Vagina (tissue), 2 donors: ENCODE results near the gene SIRPD. TPM values are rescaled to one million over a fixed set of nuclear protein-coding genes. Genes with fewer than 3 reads are reported as not detected.
A peak's percentile ranks its signal among the peaks of the same experiment; 100 is the strongest.

ENCODE experiments used
- DNase-seq, 2 donors: peaks; one replicate each; pipeline ENCODE4 v3.0.0-alpha.2; 2017; ENCODE audit errors: extremely low spot score in 2 of 2
- H3K27ac ChIP-seq: fragments of 200-600 bp; sonication (generic); one replicate; pipeline ENCODE4 v1.5.1; 2019
- H3K27me3 ChIP-seq: fragments of 200-600 bp; sonication (generic); one replicate; pipeline ENCODE4 v1.5.1; 2019
- H3K36me3 ChIP-seq, 2 donors: fragments of 200-600 bp; sonication (generic); one replicate each; pipeline ENCODE4 v1.5.1; 2017 to 2019
- H3K4me1 ChIP-seq: fragments of 200-600 bp; sonication (generic); one replicate; pipeline ENCODE4 v1.5.1; 2019
- H3K4me3 ChIP-seq, 2 donors: fragments of 200-600 bp; sonication (generic); 1 replicate in 1 of 2; 2 replicates in 1 of 2; pipeline ENCODE4 v1.5.1; 2016 to 2019
- H3K9me3 ChIP-seq: fragments of 200-600 bp; sonication (generic); one replicate; pipeline ENCODE4 v1.5.1; 2019
- CTCF ChIP-seq, 3 experiments: fragments of 450-650 bp in 2 of 3; fragments of 200-600 bp in 1 of 3; sonication (generic) in 1 of 3; IDR thresholded peaks; one replicate each; pipeline ENCODE4 v1.5.1; 2017 to 2019; ENCODE audit warnings: antibody characterized with exemption in 3 of 3, mild to moderate bottlenecking in 2 of 3, moderate library complexity in 2 of 3
- POLR2A ChIP-seq, 2 donors: fragments of 450-650 bp; IDR thresholded peaks; one replicate each; pipeline ENCODE4 v1.6.1; 2017; ENCODE audit warnings: antibody characterized with exemption in 2 of 2, mild to moderate bottlenecking in 2 of 2, moderate library complexity in 2 of 2
- POLR2AphosphoS5 ChIP-seq, 2 donors: sonication (generic); formaldehyde crosslinking; IDR thresholded peaks; one replicate each; pipeline ENCODE4 v1.9.0; 2017; ENCODE audit warnings: antibody characterized with exemption in 2 of 2, mild to moderate bottlenecking in 2 of 2, low read depth in 1 of 2; ENCODE audit not compliant: insufficient read depth in 1 of 2
- intact Hi-C: fragments of 100-400 bp; cut with DNase I; formaldehyde crosslinking; loops from one replicate; pipeline ENCODE4 v1.15.1; 2023
- small RNA-seq: library from RNA; depleted of rRNA; stranded (forward); fragments of <200 nt; gene quantifications from one replicate; pipeline ENCODE3, GENCODE V24; 2016
- total RNA-seq: library from RNA; depleted of rRNA; stranded (reverse); fragments of >200 nt; gene quantifications from one replicate; pipeline ENCODE4 v1.2.3, GENCODE V29; 2016

The SIRPD gene
- total RNA-seq, 1 donor from 2014 or later, result not detected

GRCh38 chr20:1489325-1489724 is 68.2 kb downstream of the SIRPD start:
- intact Hi-C loops, result no loop called here
- TF ChIP-seq CTCF (IDR thresholded peaks at IDR 0.05) (no peak), POLR2A (IDR thresholded peaks at IDR 0.05) (no peak), POLR2AphosphoS5 (IDR thresholded peaks at IDR 0.05; ENCODE audit: insufficient read depth in 1 of 2, low read depth in 1 of 2) (no peak)
- H3K36me3 ChIP-seq, result no peaks in the 10 kb centered on the region
- H3K4me3 ChIP-seq, result no peak overlapping the region
- peaks cover 21% of the 10 kb centered on the region for H3K4me1 ChIP-seq
- no peak for DNase-seq
- no peaks in the 10 kb centered on the region for H3K9me3 ChIP-seq
- peak overlapping the region; percentile 54 for H3K27ac ChIP-seq
- no peaks in the 10 kb centered on the region for H3K27me3 ChIP-seq

DNA sequence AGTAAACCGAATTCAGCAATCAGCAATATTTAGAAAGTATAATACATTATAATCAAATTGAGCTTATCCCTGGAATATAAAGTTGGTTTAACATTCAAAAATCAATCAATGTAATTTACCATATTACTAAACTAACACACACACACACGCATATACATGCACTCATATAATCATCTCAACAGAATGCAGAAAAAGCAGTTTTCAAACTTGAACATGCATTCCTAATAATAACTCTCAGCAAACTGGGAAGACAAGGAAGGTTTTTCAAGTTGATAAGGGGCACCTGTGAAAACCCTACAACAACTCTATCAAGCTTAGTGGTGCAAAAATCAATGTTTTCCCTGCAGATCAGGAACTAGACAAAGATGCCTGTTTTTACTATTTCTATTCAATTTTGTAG is 70.9 kb downstream of the SIRPD start:
- DNase-seq, result no peak
- TF ChIP-seq CTCF (IDR thresholded peaks at IDR 0.05), result no peak
- TF ChIP-seq POLR2AphosphoS5 (IDR thresholded peaks at IDR 0.05; ENCODE audit: insufficient read depth in 1 of 2, low read depth in 1 of 2), result no peak
- TF ChIP-seq POLR2A (IDR thresholded peaks at IDR 0.05), result no peak
- no peaks in the 10 kb centered on the region for H3K36me3 ChIP-seq
- no peaks in the 10 kb centered on the region for H3K27me3 ChIP-seq
- H3K27ac ChIP-seq, result no peak overlapping the region
- no peaks in the 10 kb centered on the region for H3K9me3 ChIP-seq
- H3K4me3 ChIP-seq, result no peak overlapping the region
- intact Hi-C loops, result no loop called here
- peaks cover 21% of the 10 kb centered on the region for H3K4me1 ChIP-seq

GRCh38 chr20:1484438-1485116 is 72.9 kb downstream of the SIRPD start:
- intact Hi-C loops, result no loop called here
- Histone ChIP-seq H3K9me3 (no peaks in the 10 kb centered on the region), H3K4me1 (peaks cover 4% of the 10 kb centered on the region), H3K27ac (no peak overlapping the region), H3K36me3 (no peaks in the 10 kb centered on the region), H3K4me3 (no peak overlapping the region), H3K27me3 (no peaks in the 10 kb centered on the region)
- TF ChIP-seq POLR2AphosphoS5 (IDR thresholded peaks at IDR 0.05; ENCODE audit: insufficient read depth in 1 of 2, low read depth in 1 of 2), result no peak
- TF ChIP-seq POLR2A (IDR thresholded peaks at IDR 0.05), result no peak
- TF ChIP-seq CTCF (IDR thresholded peaks at IDR 0.05), result no peak
- no peak for DNase-seq

Small RNAs within 50 kb of the gene (small RNA-seq; reads per million reads assigned to genes)
- gene RNU6-917P, result not detected

Other genes with a start within 250 kb of the SIRPD start
- 43.5 TPM for gene SDCBP2, start 228.6 kb downstream of the SIRPD start, total RNA-seq
- 212 TPM for gene FKBP1A, start 164.7 kb downstream of the SIRPD start, total RNA-seq
- gene NSFL1C, start 90.9 kb downstream of the SIRPD start, total RNA-seq, result 53.8 TPM
- 2.9 TPM for gene SIRPB2, start 66.3 kb downstream of the SIRPD start, total RNA-seq
- 2.5 TPM for gene SIRPB1, start 62.3 kb upstream of the SIRPD start, total RNA-seq
- not detected for gene SIRPG, start 100.1 kb upstream of the SIRPD start, total RNA-seq